GM18517 (cell line): Measurements from ENCODE around the gene TRIM17.

Experiments
- ATAC-seq: cut with Tn5 transposase; IDR thresholded peaks from one replicate; pipeline ENCODE4 v1.9.1; 2021; ENCODE audit warnings: mild to moderate bottlenecking, moderate library complexity; ENCODE audit not compliant: unreplicated experiment

Gene TRIM17

DNA sequence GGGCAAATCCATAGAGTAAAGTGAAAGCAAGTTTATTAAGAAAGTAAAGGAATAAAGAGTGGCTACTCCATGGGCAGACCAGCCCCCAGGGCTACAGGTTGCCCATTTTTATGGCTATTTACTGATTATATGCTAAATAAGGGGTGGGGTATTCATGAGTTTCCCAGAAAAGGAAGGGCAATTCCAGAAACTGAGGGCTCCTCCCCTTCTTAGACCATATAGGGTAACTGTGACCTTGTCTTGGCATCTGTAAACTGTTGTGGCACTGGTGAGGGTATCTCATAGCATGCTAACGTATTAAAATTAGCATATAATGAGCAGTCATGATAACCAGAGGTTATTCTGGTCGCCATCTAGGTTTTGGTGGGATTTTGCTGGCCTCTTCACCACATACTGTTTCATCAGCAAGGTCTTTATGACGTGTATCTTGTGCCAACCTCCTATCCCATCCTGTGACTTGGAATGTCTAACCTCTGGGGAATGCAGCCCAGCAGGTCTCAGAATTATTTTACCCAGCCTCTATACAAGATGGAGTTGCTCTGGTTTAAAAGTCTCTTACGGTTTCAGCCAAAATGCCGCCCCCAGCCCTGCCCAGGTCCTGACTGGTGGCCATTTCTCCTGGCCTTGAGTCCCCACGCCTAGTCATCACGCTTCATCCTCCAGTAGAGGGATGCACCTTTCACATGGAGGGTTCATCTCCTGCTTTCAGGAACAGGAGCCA lies 982 bp upstream of the TRIM17 start:
- ATAC-seq, result no peak

DNA sequence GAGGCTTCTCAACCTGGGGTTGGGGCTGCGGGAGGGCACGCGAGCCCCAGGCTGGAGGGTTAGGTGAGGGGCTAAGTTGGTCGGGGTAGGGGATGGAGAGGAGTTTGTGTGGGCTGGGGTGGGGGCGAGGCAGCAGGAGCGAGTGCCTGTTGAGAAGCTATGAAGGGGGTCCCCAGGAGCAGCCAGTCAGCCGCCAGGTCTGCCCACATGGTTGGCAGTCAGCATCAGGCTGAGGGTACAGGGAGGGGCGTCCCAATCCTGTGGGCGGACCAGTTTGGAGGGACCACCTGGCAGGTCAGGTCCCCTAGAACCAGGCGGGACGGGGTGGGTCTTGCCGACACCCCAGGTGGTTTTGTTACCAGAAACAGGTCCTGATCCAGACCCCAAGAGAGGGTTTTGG lies 400 bp upstream of the TRIM17 start:
- no peak for ATAC-seq

DNA sequence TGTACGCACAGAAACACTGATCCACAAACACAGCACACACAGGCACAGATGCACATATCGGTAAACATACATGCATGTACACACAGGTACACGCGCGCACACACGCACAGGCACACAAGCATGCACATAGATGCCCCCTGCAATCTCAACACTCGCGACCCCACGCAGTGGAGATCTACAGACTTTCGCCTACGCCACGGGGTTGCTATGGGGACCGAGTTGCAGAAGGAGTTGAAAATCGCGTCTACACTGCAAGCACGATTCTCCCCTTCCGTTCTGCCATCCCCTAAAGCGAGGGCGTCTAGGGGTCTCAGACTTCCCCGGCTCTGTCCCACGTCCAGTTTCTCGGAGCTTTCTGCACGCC lies 826 bp downstream of the TRIM17 start:
- ATAC-seq, result no peak

DNA sequence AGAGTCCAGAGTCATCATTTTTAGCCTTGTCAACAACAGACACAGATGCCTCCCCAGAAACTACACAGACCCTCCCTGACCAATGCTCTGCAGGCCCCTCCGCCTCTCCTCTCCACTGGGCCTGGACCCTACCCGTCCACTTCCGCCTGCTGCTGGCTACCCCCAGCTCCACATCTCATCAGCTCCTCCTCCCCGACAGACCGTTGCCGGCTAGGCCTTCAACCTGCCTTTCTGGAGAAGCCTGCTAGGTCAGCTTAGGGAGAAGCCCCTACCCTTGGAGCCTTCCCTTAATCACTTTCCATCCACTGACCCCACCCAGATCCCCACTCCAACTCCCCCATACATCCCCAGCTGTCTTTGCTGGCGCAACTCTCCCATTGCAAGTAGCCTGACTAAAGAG lies 1.4 kb downstream of the TRIM17 start:
- ATAC-seq, result no peak

GRCh38 chr1:228414511-228415211 lies 2.0 kb downstream of the TRIM17 start:
- ATAC-seq, result no peak

- ATAC-seq, result no peak
Observed at GRCh38 chr1:228413241-228414010, 3.2 kb downstream of the TRIM17 start.

DNA sequence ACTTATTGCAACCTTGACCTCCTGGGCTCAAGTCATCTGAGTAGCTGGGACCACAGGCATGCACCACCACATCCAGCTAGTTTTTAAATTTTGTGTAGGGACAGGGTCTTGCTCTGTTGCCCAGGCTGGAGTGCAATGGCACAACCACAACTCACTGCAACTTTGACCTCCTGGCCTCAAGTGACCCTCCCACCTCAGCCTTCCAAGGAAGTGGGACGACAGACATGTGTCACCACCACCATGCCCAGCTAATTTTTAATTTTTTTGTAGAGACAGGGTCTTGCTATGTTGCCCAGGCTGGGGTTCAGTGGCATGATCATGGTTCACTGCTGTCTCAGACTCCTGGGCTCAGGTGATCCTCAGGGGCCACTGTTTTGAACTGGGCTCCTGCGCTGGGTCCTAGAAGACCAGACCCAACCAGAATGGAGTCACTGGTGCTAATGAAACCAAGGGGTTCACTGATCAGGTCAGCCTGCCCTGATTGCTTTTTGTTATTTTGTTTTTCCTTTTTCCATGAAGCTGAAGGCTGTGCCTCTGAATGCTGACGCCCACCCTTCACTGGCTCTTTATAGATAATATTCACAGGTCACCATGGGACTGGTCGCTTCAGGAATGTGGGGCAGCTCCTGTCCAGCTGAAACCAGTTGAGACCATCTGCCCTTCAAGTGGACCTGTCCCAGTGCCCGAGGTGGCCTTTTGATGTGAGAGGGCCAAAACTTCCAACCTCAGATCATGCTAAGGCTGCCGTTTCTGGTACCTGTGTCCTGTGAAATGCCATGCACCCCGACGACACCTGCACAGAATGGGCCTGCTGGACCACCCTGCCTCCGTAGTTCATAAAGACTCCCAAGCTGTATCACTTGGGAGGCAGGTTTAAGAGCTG lies 4.9 kb downstream of the TRIM17 start:
- ATAC-seq, result no peak

- no peak for ATAC-seq
Observed at GRCh38 chr1:228411121-228411520, 5.5 kb downstream of the TRIM17 start.

GRCh38 chr1:228410671-228411070 lies 6.0 kb downstream of the TRIM17 start:
- ATAC-seq, result no peak

GRCh38 chr1:228410015-228410414 lies 6.6 kb downstream of the TRIM17 start:
- no peak for ATAC-seq

DNA sequence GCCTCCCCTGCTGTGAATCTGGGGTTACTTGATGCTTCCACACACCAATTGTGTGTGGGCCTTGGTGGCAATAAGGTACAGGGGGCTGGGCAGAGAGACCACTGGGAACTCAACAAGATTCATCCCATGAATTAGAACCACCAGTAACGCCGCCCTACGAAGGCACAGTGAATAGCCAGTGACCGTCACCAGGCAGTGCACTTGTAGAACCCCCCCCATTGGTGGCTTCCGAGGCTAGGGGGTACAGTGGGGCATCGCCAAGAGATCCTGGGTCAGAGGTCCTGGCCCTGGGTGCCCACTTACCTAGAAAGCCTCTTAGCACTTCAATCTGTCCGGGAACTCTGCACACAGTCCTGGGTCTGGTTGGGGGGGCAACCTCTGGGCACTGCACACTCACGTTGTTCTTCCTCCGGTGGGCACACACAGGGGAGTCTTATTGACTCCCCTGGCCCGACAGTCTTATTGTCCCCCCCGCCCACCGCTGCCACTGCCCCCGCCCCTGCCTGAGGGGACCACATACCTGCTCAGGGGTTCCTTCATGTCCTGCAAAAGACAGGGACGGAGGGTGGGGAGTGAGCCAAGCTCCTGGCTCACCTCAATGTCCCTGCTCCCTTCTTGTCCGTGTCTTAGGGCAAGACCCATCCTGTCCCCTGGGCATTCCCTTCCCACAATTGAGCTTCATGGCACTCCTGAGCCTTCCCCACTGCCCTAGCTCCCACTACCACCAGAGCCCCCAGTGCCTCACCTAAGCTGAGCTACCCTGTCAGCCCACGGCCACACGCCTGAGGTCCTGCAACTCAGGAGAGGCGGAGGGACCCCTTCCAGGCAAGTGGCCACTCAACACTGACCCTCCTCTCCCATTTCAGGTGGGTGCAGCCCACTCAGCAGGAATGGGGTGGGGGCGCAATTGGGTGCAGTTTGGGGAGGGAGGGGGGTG lies 7.5 kb downstream of the TRIM17 start:
- no peak for ATAC-seq

GRCh38 chr1:228408041-228408868 lies 8.4 kb downstream of the TRIM17 start:
- no peak for ATAC-seq

DNA sequence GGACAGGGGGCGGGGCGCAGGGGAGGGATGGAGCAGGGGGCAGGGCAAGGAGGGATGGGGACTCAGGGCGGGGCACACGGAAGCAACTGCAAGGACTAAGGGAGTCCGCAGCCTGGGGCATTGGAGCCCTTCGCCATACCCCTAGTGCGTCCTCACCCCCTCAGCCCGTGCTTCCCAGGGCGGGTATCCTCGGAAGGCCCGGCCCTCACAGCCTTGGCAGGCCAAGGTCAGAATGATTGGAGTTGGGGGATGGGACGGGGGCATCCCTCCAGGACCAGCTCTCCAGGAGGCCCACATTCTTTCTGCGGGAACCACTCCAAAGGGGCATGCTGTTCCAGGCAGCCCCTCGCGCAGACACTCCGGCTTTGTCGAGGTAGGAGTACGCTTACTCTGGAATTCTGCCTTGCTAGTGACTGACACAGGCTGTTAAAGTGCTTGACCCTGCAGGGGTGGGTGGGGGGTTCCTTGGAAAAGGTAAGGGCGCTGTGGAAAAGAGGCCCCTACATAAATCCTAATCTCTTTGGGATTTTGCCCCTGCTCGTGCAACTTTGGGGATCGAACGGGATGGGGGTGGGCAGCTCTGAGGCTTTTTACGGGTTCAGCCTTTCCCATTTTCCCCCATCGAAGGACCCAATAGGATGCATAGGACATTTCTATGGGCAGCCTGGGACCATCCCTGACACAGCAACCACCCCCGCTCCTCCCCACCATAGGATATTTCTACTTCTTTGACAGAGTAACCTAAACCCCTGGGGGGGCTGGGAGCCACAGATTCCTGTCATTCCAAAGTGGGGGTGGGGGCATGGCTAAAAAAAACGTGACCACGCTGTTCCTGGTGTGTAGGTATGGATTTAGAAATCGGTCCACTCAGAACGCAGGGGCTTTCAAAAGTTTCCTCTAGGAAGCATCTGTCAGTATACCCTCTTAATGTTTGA lies 9.3 kb downstream of the TRIM17 start:
- no peak for ATAC-seq

- peak; percentile 32 for ATAC-seq
Observed at GRCh38 chr1:228405979-228406228, 10.8 kb downstream of the TRIM17 start.

DNA sequence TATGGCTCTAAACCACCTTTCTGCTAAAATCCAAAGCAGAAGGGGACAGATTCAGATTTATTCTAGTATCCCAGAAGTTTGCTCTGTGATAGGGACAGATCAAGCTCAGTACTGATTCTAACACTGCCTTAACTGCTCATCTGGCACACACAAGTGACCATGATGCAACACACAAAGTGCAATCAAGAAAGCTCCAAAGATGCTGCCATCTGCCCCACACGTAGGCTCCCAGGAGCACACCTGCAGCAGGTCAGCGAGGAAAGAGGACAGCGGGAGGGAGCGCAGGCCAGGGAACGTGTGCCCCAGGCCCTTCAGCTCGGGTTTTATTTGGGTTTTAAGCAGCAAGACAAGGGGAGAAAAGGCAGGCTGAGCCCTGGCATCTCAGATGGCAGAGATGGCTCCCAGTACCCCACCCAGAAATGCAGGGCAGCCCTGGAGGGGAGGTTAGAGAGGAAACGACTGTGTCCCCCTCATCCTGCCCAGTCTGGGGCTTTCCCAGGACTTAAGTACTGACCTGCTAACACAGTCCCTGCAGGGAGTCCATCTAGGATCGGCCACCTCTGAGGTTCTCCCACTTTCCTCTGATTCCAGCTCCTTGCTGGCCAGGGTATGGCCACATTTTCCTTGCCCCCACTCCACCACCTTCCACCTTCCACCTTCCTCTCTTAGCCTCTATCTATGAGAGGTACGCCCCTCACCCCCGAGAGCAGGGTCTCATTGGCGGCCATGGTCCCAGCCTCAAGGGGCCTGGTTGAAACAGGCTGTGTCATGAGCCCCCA lies 11.3 kb downstream of the TRIM17 start:
- no peak for ATAC-seq

DNA sequence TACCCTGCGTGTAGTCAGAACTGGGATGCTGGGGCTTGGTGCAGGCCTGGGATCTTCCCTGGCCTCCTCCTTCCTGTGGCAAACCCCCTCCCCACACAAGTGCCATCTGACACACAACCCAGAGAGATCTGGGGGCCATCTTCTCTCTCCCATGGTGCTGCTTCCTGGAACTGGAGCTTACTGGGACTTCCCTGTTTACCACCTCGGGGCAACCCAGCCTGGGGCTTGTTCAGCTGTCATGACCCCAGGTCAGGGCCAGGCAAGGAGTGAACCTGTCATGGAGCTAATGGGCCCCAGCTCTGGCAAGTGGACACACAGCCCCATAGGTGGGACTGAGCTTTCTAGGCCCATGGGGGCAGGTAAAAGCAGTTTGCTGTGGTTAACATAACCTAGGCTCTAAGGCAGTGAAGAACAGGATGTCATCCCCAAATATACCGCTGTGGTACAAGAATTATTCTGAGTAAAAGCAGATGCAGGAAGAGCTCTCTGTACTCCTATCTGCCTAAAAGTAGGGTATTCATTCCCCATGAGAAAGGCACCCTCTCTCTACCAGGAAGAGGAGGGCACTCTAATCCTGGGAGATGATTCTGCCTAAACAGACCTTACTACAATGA lies 12.4 kb downstream of the TRIM17 start:
- ATAC-seq, result no peak

- no peak for ATAC-seq
Observed at GRCh38 chr1:228403231-228403631, 13.4 kb downstream of the TRIM17 start.
